ENCODE measurements around the gene USPL1. TPM values are rescaled to one million over a fixed set of nuclear protein-coding genes. Genes with fewer than 3 reads are reported as not detected.

The USPL1 gene
- polyA plus RNA-seq, 1 donor (not counting 4 experiments of a cell fraction or from before 2014, with no cell fraction given), result 12.3 TPM

DNA sequence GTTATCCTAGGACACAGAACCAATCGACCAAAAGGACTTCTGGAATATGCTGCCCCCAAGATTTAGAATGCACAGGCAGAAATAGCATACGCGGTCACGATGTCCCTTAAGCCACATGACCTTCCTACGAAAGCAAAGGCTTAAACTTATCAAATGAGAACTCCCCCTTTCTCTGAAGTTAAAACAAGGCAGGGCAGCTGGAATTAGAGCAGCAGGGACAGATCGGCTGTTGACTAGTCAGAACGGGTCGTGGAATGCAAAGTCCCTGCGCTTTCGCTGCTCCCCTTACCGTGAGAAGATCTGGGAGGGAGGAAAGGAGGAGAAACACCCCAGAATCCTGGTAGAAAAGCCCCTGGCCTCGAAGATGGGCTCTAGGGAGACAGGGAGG, 799 bp upstream of the USPL1 start:
- Histone ChIP-seq H3K4me1 (ENCODE audit: control insufficient read depth, extremely low read depth, insufficient read depth, low read length) (peaks cover 17% of the 10 kb centered on the region), H3K9me1 (ENCODE audit: control insufficient read depth, extremely low read depth, insufficient read depth, low read length) (no peaks in the 10 kb centered on the region), H3K4me2 (ENCODE audit: control insufficient read depth, extremely low read depth, insufficient read depth, low read depth, low read length) (peak overlapping the region; percentile 96), H3K79me2 (ENCODE audit: control insufficient read depth, insufficient read depth, low read length) (peaks cover 61% of the 10 kb centered on the region), H4K20me1 (ENCODE audit: control insufficient read depth, extremely low read depth, insufficient read depth, low read length) (peaks cover 2% of the 10 kb centered on the region), H3K27me3 (ENCODE audit: control insufficient read depth, extremely low read depth, insufficient read depth, low read length) (no peaks in the 10 kb centered on the region), H3K9ac (ENCODE audit: control insufficient read depth, extremely low read depth, insufficient read depth, low read length) (peak overlapping the region; percentile 98), H3K36me3 (ENCODE audit: control insufficient read depth in 2 of 2, extremely low read depth in 1 of 2, insufficient read depth in 2 of 2, low read length in 2 of 2) (no peaks in the 10 kb centered on the region), H3K27ac (ENCODE audit: control insufficient read depth, insufficient read depth, low read length) (peak overlapping the region; percentile 90), H3K9me3 (ENCODE audit: control insufficient read depth, low read depth, low read length) (no peaks in the 10 kb centered on the region), H2AFZ (ENCODE audit: control insufficient read depth, low read length) (peak overlapping the region; percentile 73), H3K4me3 (ENCODE audit: control insufficient read depth in 2 of 3, extremely low read depth in 1 of 3, insufficient read depth in 2 of 3, low read depth in 1 of 3, low read length in 3 of 3) (peak overlapping the region; percentile 75 to 91 (median 75))
- peak; percentile 61 for FAIRE-seq
- dilution Hi-C loops (cut with MboI; ENCODE audit: extremely low pct_ligation_motif_present, low sequenced_read_pairs), result no loop called here
- DNase-seq (ENCODE audit: low read depth, low spot score), result peak; percentile 49
- TF ChIP-seq, protein P1, sequence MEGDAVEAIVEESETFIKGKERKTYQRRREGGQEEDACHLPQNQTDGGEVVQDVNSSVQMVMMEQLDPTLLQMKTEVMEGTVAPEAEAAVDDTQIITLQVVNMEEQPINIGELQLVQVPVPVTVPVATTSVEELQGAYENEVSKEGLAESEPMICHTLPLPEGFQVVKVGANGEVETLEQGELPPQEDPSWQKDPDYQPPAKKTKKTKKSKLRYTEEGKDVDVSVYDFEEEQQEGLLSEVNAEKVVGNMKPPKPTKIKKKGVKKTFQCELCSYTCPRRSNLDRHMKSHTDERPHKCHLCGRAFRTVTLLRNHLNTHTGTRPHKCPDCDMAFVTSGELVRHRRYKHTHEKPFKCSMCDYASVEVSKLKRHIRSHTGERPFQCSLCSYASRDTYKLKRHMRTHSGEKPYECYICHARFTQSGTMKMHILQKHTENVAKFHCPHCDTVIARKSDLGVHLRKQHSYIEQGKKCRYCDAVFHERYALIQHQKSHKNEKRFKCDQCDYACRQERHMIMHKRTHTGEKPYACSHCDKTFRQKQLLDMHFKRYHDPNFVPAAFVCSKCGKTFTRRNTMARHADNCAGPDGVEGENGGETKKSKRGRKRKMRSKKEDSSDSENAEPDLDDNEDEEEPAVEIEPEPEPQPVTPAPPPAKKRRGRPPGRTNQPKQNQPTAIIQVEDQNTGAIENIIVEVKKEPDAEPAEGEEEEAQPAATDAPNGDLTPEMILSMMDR (optimal IDR thresholded peaks at IDR 0.05 in 1 of 3, IDR thresholded peaks at IDR 0.05 in 1 of 3, conservative IDR thresholded peaks at IDR 0.05 in 1 of 3; ENCODE audit: extremely low read depth in 1 of 3, insufficient read depth in 2 of 3, low read length in 3 of 3), result no peak

DNA sequence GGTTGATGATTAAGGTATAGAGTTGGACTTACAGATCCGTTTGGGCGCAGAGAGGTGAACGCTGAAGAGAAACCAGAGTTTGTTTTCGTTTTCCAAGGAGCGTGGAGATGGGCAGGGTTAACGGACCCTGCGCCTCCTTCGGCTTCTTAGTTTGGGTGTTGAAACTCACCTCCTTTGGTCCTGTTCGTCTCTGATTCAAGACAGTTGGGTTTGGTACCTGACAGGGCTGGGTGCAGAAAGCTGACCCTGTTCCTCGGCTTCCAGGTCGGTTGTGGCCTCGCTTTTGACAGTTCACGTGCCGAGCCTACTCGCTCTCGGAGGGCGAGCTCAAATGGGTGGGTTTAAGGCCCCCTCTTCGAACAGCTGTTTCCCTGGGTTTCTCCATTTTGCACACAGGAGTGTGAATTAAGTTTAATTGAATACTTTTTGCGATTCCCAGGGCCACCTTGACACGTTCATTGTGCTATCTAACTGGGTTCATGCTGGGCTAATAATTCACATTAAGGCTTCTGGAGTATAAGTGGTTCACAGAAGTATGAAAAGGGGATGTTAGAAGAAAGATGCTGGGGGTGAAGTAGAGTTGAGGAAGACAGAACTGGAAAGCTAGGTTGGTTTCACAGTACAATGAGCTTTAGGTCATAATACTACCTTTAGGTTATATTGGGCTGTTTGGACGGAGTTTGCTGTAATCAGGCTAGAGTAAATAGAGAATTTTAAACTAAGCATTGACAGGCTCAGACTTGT, 638 bp downstream of the USPL1 start:
- DNase-seq (ENCODE audit: low read depth, low spot score) (no peak), FAIRE-seq (no peak)
- dilution Hi-C loops (cut with MboI; ENCODE audit: extremely low pct_ligation_motif_present, low sequenced_read_pairs), result no loop called here
- H3K9me3 ChIP-seq (ENCODE audit: control insufficient read depth, low read depth, low read length), result no peaks in the 10 kb centered on the region
- peak overlapping the region; percentile 75 to 96 (median 95) for H3K4me3 ChIP-seq (ENCODE audit: control insufficient read depth in 2 of 3, extremely low read depth in 1 of 3, insufficient read depth in 2 of 3, low read depth in 1 of 3, low read length in 3 of 3)
- peak overlapping the region; percentile 89 for H3K27ac ChIP-seq (ENCODE audit: control insufficient read depth, insufficient read depth, low read length)
- TF ChIP-seq, protein P1 (optimal IDR thresholded peaks at IDR 0.05 in 1 of 3, IDR thresholded peaks at IDR 0.05 in 1 of 3, conservative IDR thresholded peaks at IDR 0.05 in 1 of 3; ENCODE audit: extremely low read depth in 1 of 3, insufficient read depth in 2 of 3, low read length in 3 of 3), result no peak
- TF ChIP-seq EZH2 (IDR thresholded peaks at IDR 0.05; ENCODE audit: low read length), result no peak
- H3K9me1 ChIP-seq (ENCODE audit: control insufficient read depth, extremely low read depth, insufficient read depth, low read length), result no peaks in the 10 kb centered on the region
- peak overlapping the region; percentile 93 for H3K4me2 ChIP-seq (ENCODE audit: control insufficient read depth, extremely low read depth, insufficient read depth, low read depth, low read length)
- no peaks in the 10 kb centered on the region for H3K27me3 ChIP-seq (ENCODE audit: control insufficient read depth, extremely low read depth, insufficient read depth, low read length)
- peak overlapping the region; percentile 97 for H2AFZ ChIP-seq (ENCODE audit: control insufficient read depth, low read length)
- peaks cover 71% of the 10 kb centered on the region for H3K79me2 ChIP-seq (ENCODE audit: control insufficient read depth, insufficient read depth, low read length)
- peaks cover 2% of the 10 kb centered on the region for H4K20me1 ChIP-seq (ENCODE audit: control insufficient read depth, extremely low read depth, insufficient read depth, low read length)
- H3K4me1 ChIP-seq (ENCODE audit: control insufficient read depth, extremely low read depth, insufficient read depth, low read length), result peaks cover 17% of the 10 kb centered on the region
- peaks cover 3 to 5% of the 10 kb centered on the region in 2 experiments for H3K36me3 ChIP-seq (ENCODE audit: control insufficient read depth in 2 of 2, extremely low read depth in 1 of 2, insufficient read depth in 2 of 2, low read length in 2 of 2)
- peak overlapping the region; percentile 98 for H3K9ac ChIP-seq (ENCODE audit: control insufficient read depth, extremely low read depth, insufficient read depth, low read length)

Measured in keratinocyte (primary cell).